HG03520 (cell line): ENCODE measurements around the gene CFAP299.
"Not testable (repeated sequence)": the region's sequence is repeated elsewhere in the genome, so short reads cannot be mapped to it uniquely, and the experiment has no call there.

Experiments used
- ATAC-seq: cut with Tn5 transposase; IDR thresholded peaks from one replicate; pipeline ENCODE4 v1.9.1; 2021; ENCODE audit warnings: mild to moderate bottlenecking, moderate library complexity; ENCODE audit not compliant: unreplicated experiment

The CFAP299 gene

DNA sequence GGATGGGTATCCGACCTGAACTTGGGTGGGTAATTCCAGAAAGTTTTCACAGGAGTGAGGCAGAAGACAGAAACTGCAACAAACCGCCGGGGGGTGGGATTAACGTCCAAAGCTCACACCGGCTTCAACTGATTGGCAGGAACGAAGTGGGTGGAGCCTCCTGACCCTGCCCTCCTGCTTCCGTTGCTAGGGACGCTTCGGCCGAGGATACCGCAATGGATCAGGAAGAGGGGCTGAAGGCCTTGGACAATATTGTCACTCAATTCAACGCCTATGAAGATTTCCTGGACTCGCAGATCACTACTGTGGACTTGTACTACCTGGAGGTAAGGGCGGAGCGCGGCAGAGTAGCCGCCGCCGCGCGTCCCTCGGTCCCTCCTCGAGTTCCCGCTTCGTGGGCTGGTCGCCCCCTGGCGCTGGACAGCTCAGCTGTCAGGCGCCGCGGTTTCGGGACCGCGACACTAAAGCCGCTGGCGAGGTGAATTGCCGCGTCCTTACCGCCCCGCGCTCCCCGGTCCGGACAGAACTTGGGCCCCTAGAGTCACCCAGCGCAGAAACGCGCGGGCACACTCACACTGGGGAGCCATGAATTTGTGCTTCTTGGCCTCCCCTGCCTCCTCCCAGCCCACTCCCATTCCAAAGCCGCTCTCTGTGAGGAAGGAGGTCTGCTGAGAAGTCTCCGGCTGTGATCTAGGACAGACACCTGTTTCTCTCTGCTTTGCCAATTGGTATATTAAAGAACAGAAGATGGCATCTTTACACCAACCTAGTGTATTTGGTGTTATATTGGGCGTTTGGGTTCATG lies at the start of gene CFAP299:
CFAP299 (plus strand) TSS at position 177 of the 805 bp plus-strand sequence.
- ATAC-seq: peak; percentile 96

- ATAC-seq: no peak
Measured at GRCh38 chr4:80286451-80286850, 49.1 kb upstream of the CFAP299 start.

DNA sequence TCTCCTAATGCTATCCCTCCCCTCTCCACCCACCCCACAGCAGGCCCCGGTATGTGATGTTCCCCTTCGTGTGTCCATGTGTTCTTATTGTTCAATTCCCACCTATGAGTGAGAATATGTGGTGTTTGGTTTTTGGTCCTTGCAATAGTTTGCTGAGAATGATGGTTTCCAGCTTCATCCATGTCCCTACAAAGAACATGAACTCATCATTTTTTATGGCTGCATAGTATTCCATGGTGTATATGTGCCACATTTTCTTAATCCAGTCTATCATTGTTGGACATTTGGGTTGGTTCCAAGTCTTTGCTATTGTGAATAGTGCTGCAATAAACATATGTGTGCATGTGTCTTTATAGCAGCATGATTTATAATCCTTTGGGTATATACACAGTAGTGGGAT lies 44.9 kb upstream of the CFAP299 start:
- not testable (repeated sequence) for ATAC-seq

- no peak for ATAC-seq
Measured at GRCh38 chr4:80294206-80294605, 41.3 kb upstream of the CFAP299 start.

DNA sequence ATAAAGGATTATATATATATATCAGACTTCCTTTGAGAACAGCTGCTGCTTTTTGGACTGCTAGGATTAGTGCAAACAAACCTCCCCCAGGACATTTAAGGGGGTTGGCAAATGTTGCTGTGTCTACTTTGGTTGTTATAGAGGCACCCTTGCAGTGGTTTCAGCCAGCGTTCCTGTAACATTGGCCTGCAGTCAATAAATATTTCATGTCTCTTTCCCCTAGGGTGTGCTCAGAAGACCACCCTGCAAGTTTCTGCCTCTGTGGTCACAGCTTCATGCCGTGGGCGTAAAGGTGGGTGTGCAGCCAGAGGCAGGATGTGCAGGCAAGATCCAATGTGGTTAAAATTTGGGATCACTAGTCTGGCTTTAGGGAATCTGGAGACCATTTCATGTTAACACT lies 40.2 kb upstream of the CFAP299 start:
- ATAC-seq: no peak

DNA sequence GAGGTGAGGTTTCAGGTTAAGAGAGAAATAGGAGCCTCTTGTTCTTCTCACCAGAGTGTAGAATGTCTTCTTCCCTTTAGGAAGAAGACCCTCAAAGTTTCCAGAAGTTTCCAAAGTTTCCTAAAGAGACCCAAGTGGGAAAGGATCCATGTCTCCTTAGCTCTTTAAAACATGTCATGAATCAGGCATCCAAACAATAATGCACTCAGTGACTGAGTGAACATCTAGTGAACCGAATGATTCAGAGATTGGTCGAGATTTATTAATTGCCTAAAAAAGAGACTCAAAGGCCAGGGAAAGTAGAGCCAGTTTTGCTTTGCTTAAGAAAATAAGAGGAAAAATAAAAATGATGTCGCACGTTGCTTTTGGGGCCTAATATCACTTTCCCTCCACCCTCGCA lies 39.7 kb upstream of the CFAP299 start:
- no peak for ATAC-seq

GRCh38 chr4:80301884-80302283 lies 33.6 kb upstream of the CFAP299 start:
- no peak for ATAC-seq

GRCh38 chr4:80302616-80303223 lies 32.8 kb upstream of the CFAP299 start:
- no peak for ATAC-seq

DNA sequence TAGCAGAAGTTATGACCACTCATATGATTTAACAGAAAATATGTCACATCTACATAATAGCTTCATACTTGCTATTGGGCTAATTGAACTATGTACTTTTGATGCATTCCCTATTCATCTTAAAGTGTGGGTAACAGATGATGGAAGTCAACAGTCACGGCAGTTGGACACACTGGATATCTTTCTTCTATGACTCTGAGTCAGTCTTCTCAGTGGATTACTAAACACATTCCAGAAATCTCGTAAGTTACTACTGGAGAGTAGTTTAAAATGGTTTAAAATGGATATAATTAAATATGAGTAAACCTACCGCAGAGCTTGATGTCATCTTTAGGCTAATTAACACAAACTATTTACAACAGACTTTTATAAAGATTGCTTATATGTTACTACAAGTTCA lies 30.1 kb upstream of the CFAP299 start:
- no peak for ATAC-seq

DNA sequence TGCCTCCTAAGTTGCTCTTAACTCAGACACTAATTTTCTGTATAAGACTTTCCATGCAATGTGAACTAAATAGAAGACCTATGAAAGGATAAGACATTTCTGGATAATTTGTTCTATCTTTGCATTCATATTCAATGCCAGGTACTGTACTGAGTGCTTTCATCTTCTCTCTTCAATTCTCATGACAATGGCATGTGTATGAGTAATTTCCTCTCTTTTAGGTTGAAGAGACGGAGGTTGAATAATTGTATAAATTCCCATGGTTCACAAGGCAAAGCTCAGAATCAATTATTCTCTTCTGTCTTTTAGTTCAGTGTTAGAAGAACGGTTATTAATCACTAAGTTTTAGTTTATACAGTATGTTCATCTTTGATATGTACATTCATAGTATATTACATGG lies 29.3 kb upstream of the CFAP299 start:
- ATAC-seq: no peak

DNA sequence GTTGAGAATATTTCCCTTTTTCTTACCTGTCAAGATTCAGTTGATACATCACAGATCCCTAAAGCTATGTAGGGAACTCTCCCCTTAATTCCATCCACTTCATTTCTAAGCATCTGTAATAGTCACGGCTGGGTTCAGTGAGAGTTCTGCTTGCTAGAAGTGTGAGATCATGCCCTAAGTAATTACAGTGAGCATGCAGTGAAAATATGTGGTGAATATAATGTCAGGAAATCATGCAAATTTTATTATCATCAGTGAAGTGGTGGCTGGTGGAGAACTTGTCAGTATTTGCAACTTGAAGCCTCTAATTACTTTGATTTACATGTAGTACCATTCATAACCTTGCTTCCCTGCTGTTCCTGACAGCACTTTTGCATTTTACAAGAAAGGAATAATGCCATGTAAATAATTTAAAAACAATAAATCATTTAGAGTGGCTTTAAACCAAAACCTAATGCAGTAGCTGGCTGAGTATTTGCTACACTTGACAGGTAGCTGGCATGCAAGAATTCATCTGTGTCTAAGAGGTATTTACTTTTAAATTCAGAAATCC lies 28.3 kb upstream of the CFAP299 start:
- no peak for ATAC-seq

- ATAC-seq: no peak
Measured at GRCh38 chr4:80307774-80308465, 27.6 kb upstream of the CFAP299 start.

DNA sequence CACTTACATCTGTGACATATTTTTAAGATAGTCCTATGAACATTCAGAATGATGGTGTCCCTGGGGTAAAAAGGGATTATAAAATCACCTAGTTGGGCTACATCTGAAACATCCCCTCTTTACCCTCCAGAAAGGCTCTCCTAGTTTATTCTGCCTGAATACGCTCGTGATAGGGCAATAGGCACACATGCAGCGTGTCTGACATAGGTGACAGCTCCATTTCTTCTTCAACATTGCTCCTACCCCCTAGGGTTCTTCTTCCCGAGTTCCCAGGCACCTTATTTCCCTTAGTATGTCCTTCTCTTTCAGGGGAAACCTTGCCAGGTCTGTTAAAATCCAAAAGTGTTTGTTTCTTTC lies 27.1 kb upstream of the CFAP299 start:
- ATAC-seq: no peak

DNA sequence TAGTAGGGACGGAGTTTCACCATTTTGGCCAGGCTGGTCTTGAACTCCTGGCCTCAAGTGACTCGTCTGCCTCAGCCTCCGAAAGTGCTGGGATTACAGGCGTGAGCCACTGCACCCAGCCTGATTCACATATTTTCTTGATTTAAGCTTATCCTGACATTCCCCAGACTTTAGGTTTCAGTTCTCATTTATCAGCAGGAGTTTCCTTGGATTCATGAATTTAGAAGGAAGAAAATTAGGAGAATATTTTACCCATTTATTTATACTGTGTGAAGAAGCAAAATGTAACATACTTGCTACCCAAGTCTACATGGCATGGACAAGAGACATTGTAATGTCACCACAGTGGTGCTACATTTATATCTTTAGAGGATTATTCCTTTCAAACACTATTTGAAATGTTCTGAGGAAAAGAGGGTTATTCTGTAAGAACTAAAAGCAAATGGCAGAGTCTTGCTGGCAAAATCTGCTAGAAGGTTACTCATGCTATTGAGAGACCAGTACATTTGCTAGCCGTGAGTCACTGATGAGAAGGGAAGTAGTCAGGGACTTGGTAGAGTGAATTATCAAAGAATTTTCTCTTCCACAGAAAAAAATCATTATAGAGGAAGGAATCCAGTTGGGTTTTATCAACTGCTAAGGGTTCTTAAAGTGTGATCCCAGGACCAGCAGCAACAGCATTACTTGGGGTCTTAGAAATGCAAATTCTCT lies 26.1 kb upstream of the CFAP299 start:
- no peak for ATAC-seq

DNA sequence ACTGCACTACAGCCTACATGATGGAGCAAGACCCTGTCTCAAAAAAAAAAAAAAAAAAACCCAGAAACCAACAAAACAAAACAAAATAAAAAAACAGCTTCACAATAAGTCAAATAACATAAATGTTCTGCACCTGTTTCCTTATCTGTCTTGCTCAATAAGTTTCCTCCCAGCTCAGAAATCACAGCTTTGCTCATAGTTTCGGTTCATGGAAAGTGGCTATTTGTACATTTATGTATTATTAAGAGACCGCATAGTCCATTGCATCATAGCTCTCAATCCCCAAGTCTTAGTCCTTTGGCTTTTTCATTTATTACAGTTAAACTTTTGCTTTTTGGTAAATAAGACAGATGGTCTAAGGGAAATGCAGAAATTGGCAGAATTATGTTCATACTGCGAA lies 24.4 kb upstream of the CFAP299 start:
- no peak for ATAC-seq

- no peak for ATAC-seq
Measured at GRCh38 chr4:80312124-80312523, 23.4 kb upstream of the CFAP299 start.

DNA sequence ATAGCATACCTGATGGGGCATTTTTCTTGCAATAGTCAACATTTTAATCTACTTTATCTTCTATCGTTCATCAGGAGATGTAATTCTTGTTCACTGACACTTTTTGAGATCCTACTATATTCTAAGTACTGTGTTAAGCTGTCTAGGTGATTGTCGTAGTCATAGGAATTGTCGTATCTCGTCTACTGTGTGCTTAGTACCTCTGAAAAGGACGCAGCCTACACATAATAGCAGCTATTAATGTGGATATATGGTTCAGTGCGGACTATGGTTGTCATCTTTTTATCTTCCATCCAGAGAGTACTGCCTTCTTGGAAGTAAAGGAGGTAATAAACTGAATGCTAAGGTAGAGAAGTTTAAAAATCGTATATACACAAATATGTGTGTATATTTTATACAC lies 21.9 kb upstream of the CFAP299 start:
- no peak for ATAC-seq

DNA sequence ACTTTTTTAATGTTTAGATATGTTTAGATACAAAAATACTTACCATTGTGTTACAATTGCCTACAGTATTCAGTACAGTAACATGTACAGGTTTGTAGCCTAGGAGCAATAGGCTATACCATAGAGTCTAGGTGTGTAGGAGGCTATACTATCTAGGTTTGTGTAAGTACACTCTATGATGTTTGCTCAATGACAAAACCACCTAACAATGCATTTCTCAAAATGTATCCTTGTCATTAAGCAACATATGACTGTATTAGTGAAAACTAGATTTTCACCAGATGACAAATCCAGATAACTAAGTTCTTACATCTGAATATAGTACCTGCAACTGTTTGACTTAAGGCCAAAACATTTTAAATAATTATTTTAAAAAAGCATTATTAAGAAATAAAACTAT lies 19.7 kb upstream of the CFAP299 start:
- ATAC-seq: not testable (repeated sequence)

GRCh38 chr4:80321341-80321740 lies 14.2 kb upstream of the CFAP299 start:
- no peak for ATAC-seq

GRCh38 chr4:80321776-80322175 lies 13.8 kb upstream of the CFAP299 start:
- ATAC-seq: no peak

DNA sequence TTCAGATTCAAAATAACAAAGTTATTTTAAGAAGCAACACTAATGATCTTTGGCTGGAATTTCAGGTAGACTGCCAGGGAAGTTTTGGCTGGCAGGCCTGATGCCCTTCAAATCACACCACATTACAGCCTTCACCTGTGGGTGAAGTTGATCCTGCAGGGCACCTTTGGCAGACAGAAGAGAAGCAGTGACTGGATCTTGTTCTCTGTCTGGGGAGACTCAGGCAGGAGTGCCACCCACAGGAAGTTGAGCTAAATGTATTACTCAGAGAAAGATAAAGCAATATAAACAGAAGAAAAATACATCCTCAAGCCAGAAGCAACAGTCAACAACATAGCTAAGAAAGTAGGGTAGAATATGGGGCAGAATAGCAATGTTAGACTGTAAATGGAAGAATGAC lies 12.8 kb upstream of the CFAP299 start:
- ATAC-seq: no peak
